GM13977 (cell line): ENCODE data around the gene ENPP1.

Experiments used
- DNase-seq: peaks from one replicate; pipeline ENCODE4 v3.0.0; 2012; ENCODE audit warnings: low spot score
- CTCF ChIP-seq: IDR thresholded peaks from 2 replicates; pipeline ENCODE4 v1.5.1; 2012; ENCODE audit warnings: mild to moderate bottlenecking, control low read depth; ENCODE audit not compliant: insufficient read depth; ENCODE audit errors: extremely low read depth, missing control alignments
- in situ Hi-C: fragments of 300-500 bp; cut with MboI; formaldehyde crosslinking; loops from one replicate; pipeline ENCODE4 v1.12.0; 2022; ENCODE audit warnings: low sequenced_read_pairs, low pct_unique_long_range_greater_than_20kb, mixed read lengths, inconsistent platforms; ENCODE audit not compliant: unreplicated experiment

Gene ENPP1

GRCh38 chr6:131780600-131780999 is 27.2 kb upstream of the ENPP1 start:
- no peak for DNase-seq
- no peak for TF ChIP-seq CTCF
- in situ Hi-C loops: no loop called here

GRCh38 chr6:131781687-131782086 is 26.1 kb upstream of the ENPP1 start:
- TF ChIP-seq CTCF: no peak
- in situ Hi-C loops: no loop called here
- DNase-seq: no peak

GRCh38 chr6:131782764-131783163 is 25.1 kb upstream of the ENPP1 start:
- DNase-seq: no peak
- TF ChIP-seq CTCF: no peak
- in situ Hi-C loops: no loop called here

GRCh38 chr6:131784561-131784960 is 23.3 kb upstream of the ENPP1 start:
- in situ Hi-C loops: no loop called here
- no peak for TF ChIP-seq CTCF

GRCh38 chr6:131787079-131787478 is 20.7 kb upstream of the ENPP1 start:
- no peak for TF ChIP-seq CTCF

More at GRCh38 chr6:131784561-131784960, 23.3 kb upstream of the ENPP1 start:
- DNase-seq: no peak

GRCh38 chr6:131787766-131788712 is 19.8 kb upstream of the ENPP1 start:
- no peak for DNase-seq
- in situ Hi-C loops: no loop called here
- TF ChIP-seq CTCF: no peak

More at GRCh38 chr6:131787079-131787478, 20.7 kb upstream of the ENPP1 start:
- in situ Hi-C loops: no loop called here
- no peak for DNase-seq

- in situ Hi-C loops: no loop called here
- TF ChIP-seq CTCF: no peak
- DNase-seq: no peak
Observed at GRCh38 chr6:131789219-131789618, 18.6 kb upstream of the ENPP1 start.
